PC-9 (cell line): Measurements from ENCODE around the gene BRF1.

Experiments used
- EZH2 ChIP-seq: fragments of 200-600 bp; sonication (generic); IDR thresholded peaks from 2 replicates; pipeline ENCODE4 v1.8.0; 2017; ENCODE audit warnings: antibody characterized with exemption, low read depth
- TF ChIP-seq, protein P1 (sequence below): fragments of 200-600 bp; sonication (generic); conservative IDR thresholded peaks from 2 replicates; pipeline ENCODE4 v1.6.1; 2017; ENCODE audit warnings: mixed run types, antibody characterized with exemption, mild to moderate bottlenecking, moderate library complexity

DNA sequence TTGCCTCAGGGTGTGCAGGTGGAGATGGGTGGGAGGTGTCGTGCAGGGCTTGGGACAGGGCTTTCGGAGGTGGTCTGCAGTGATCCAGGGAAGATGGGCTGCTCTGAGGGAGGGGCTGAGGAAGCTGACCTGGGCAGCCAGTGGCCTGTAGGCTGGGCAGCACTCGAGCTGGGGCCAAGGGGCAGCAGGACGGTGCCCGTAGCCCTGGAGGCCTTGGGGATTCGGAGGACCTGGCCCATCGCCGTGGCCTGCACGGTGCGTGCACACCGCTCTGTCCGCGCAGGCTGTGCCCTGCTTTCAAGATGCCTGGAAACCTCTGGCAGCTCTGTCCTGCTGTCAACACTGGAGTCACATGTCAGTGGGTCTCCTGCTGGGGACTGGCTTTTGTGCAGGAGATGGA lies 22.9 kb upstream of the BRF1 start:
- TF ChIP-seq, protein P1, sequence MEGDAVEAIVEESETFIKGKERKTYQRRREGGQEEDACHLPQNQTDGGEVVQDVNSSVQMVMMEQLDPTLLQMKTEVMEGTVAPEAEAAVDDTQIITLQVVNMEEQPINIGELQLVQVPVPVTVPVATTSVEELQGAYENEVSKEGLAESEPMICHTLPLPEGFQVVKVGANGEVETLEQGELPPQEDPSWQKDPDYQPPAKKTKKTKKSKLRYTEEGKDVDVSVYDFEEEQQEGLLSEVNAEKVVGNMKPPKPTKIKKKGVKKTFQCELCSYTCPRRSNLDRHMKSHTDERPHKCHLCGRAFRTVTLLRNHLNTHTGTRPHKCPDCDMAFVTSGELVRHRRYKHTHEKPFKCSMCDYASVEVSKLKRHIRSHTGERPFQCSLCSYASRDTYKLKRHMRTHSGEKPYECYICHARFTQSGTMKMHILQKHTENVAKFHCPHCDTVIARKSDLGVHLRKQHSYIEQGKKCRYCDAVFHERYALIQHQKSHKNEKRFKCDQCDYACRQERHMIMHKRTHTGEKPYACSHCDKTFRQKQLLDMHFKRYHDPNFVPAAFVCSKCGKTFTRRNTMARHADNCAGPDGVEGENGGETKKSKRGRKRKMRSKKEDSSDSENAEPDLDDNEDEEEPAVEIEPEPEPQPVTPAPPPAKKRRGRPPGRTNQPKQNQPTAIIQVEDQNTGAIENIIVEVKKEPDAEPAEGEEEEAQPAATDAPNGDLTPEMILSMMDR, result no peak
- no peak for TF ChIP-seq EZH2
